OCI-LY7 (cell line): ENCODE results near the gene PDZD2. TPM values are rescaled to one million over a fixed set of nuclear protein-coding genes. Genes with fewer than 3 reads are reported as not detected.

ENCODE experiments used
- BruUV-seq: library from RNA; stranded (reverse); fragments of 400-500 nt; replicated peaks from 2 replicates; lab custom pipeline; 2021; lab: Mats Ljungman, UMichigan
- CTCF ChIA-PET: fragments of 300-600 bp; sonication (Branson Sonifier 250); formaldehyde crosslinking; loops from one replicate; lab custom pipeline; 2022; ENCODE audit warnings: antibody characterized with exemption; ENCODE audit not compliant: unreplicated experiment; lab: Charles Lee
- POLR2A ChIA-PET: fragments of 300-600 bp; sonication (Branson Sonifier 250); formaldehyde crosslinking; loops from one replicate; lab custom pipeline; 2022; ENCODE audit warnings: antibody characterized with exemption; lab: Charles Lee
- DNase-seq: peaks from one replicate; pipeline ENCODE4 v3.0.0-alpha.2; 2015; ENCODE audit warnings: low spot score
- H2AFZ ChIP-seq: fragments of 200-600 bp; sonication (generic), shearing (Covaris generic); 2 replicates; pipeline ENCODE4 v1.6.1; 2014; ENCODE audit warnings: mild to moderate bottlenecking, antibody characterized with exemption, low read length, moderate library complexity
- H3K27ac ChIP-seq: fragments of 200-600 bp; sonication (generic); 2 replicates; pipeline ENCODE4 v1.5.1; 2014; ENCODE audit warnings: mixed run types, low read depth, mild to moderate bottlenecking, moderate library complexity, low read length, inconsistent platforms; ENCODE audit not compliant: poor library complexity, severe bottlenecking
- H3K36me3 ChIP-seq: fragments of 200-600 bp; sonication (generic); 2 replicates; pipeline ENCODE4 v1.6.1; 2014; ENCODE audit warnings: mild to moderate bottlenecking, antibody characterized with exemption, low read length, moderate library complexity, mixed read lengths; ENCODE audit not compliant: insufficient read depth
- H3K4me1 ChIP-seq: fragments of 200-600 bp; sonication (generic); 2 replicates; pipeline ENCODE4 v1.5.1; 2014; ENCODE audit warnings: mild to moderate bottlenecking, low read length; ENCODE audit not compliant: insufficient read depth, poor library complexity, severe bottlenecking
- H3K4me2 ChIP-seq: fragments of 200-600 bp; sonication (generic); 2 replicates; pipeline ENCODE4 v1.6.1; 2014; ENCODE audit warnings: mild to moderate bottlenecking, low read length
- H3K4me3 ChIP-seq: fragments of 200-600 bp; sonication (generic); 2 replicates; pipeline ENCODE4 v1.5.1; 2014; ENCODE audit warnings: mild to moderate bottlenecking, low read depth, low read length; ENCODE audit not compliant: poor library complexity, severe bottlenecking
- H3K79me2 ChIP-seq: fragments of 200-600 bp; sonication (generic); 2 replicates; pipeline ENCODE4 v1.6.1; 2016; ENCODE audit warnings: low read depth, mild to moderate bottlenecking, low read length, moderate library complexity, mixed read lengths; ENCODE audit not compliant: insufficient read depth
- H3K9me2 ChIP-seq: fragments of 200-600 bp; sonication (generic); 2 replicates; pipeline ENCODE4 v1.6.1; 2016; ENCODE audit warnings: mild to moderate bottlenecking, low read length, mixed read lengths; ENCODE audit not compliant: insufficient read depth
- H3K9me3 ChIP-seq: fragments of 200-600 bp; sonication (generic); 2 replicates; pipeline ENCODE4 v1.6.1; 2014; ENCODE audit warnings: mild to moderate bottlenecking, mixed run types, low read length, mixed read lengths
- H4K20me1 ChIP-seq: fragments of 200-600 bp; sonication (generic); 2 replicates; pipeline ENCODE4 v1.6.1; 2014; ENCODE audit warnings: mild to moderate bottlenecking, antibody characterized with exemption, low read length, moderate library complexity, mixed read lengths; ENCODE audit not compliant: insufficient read depth
- EZH2phosphoT487 ChIP-seq: fragments of 200-600 bp; sonication (generic); IDR thresholded peaks from 2 replicates; pipeline ENCODE4 v1.6.1; 2018; ENCODE audit warnings: low read depth, borderline replicate concordance, mild to moderate bottlenecking, mixed run types, antibody characterized with exemption, low read length, moderate library complexity, mixed read lengths
- intact Hi-C: fragments of 100-400 bp; cut with micrococcal nuclease; formaldehyde crosslinking; loops from one replicate; pipeline ENCODE4 v1.10.0; 2022; ENCODE audit not compliant: unreplicated experiment
- total RNA-seq, 2 experiments: library from RNA; depleted of rRNA in 1 of 2; stranded (reverse); fragments of >200 nt in 1 of 2; shearing (Covaris generic) in 1 of 2; gene quantifications; 2 replicates each; pipeline ENCODE4 v1.2.3, GENCODE V29; 2014 to 2022
- TF ChIP-seq, protein P1 (sequence below): fragments of 200-600 bp; sonication (generic); conservative IDR thresholded peaks from 2 replicates; pipeline ENCODE4 v1.5.1; 2014; ENCODE audit warnings: mild to moderate bottlenecking, antibody characterized with exemption, low read length, moderate library complexity, mixed read lengths

Gene PDZD2
- total RNA-seq, 2 experiments from 2014 or later: 8.6 to 10.6 TPM

- CTCF ChIA-PET: no interaction called here
- TF ChIP-seq, protein P1, sequence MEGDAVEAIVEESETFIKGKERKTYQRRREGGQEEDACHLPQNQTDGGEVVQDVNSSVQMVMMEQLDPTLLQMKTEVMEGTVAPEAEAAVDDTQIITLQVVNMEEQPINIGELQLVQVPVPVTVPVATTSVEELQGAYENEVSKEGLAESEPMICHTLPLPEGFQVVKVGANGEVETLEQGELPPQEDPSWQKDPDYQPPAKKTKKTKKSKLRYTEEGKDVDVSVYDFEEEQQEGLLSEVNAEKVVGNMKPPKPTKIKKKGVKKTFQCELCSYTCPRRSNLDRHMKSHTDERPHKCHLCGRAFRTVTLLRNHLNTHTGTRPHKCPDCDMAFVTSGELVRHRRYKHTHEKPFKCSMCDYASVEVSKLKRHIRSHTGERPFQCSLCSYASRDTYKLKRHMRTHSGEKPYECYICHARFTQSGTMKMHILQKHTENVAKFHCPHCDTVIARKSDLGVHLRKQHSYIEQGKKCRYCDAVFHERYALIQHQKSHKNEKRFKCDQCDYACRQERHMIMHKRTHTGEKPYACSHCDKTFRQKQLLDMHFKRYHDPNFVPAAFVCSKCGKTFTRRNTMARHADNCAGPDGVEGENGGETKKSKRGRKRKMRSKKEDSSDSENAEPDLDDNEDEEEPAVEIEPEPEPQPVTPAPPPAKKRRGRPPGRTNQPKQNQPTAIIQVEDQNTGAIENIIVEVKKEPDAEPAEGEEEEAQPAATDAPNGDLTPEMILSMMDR: no peak
- no peak for TF ChIP-seq EZH2phosphoT487
- H3K79me2 ChIP-seq: no peaks in the 10 kb centered on the region
- H4K20me1 ChIP-seq: no peaks in the 10 kb centered on the region
- no peaks in the 10 kb centered on the region for H3K9me2 ChIP-seq
- no peak overlapping the region for H3K4me3 ChIP-seq
- no peak overlapping the region for H2AFZ ChIP-seq
- intact Hi-C loops: no loop called here
- no peak overlapping the region for H3K27ac ChIP-seq
- H3K4me1 ChIP-seq: no peaks in the 10 kb centered on the region
- BruUV-seq: no TSS peak
- DNase-seq: no peak
- H3K36me3 ChIP-seq: no peaks in the 10 kb centered on the region
- H3K9me3 ChIP-seq: no peaks in the 10 kb centered on the region
- no peak overlapping the region for H3K4me2 ChIP-seq
- POLR2A ChIA-PET: no interaction called here
Observed at GRCh38 chr5:31706186-31706585, 67.3 kb downstream of the PDZD2 start.

GRCh38 chr5:31707329-31707728 is 68.4 kb downstream of the PDZD2 start:
- no peak for DNase-seq
- Histone ChIP-seq H4K20me1 (no peaks in the 10 kb centered on the region), H3K4me2 (no peak overlapping the region), H2AFZ (no peak overlapping the region), H3K9me2 (no peaks in the 10 kb centered on the region), H3K36me3 (no peaks in the 10 kb centered on the region), H3K4me3 (no peak overlapping the region), H3K27ac (no peak overlapping the region), H3K4me1 (no peaks in the 10 kb centered on the region), H3K9me3 (no peaks in the 10 kb centered on the region), H3K79me2 (no peaks in the 10 kb centered on the region)
- ChIA-PET POLR2A (no interaction called here), CTCF (no interaction called here)
- BruUV-seq: no TSS peak
- intact Hi-C loops: no loop called here
- TF ChIP-seq, protein P1: no peak
- no peak for TF ChIP-seq EZH2phosphoT487

DNA sequence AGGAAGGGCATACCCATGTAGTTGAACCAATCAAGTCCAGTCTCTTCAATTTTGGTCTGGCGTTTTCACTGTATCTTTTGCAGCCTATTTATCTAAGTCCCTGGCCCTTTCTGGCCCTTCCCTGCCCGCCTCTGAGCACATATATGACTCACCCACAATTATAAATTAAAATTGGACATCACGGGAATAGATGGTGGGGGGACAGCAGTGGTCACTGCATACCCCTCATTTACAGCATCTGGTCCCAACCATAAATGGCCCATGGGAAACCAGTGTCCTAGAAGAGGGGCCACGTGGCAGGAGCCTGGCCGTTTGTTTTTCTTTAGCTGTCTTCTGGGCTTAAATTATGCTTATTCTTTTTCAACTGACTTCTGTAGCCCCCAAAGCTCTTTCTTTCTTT is 69.2 kb downstream of the PDZD2 start:
- DNase-seq: no peak
- TF ChIP-seq, protein P1: no peak
- no peak for TF ChIP-seq EZH2phosphoT487
- BruUV-seq: no TSS peak
- Histone ChIP-seq H4K20me1 (no peaks in the 10 kb centered on the region), H3K36me3 (no peaks in the 10 kb centered on the region), H3K4me2 (no peak overlapping the region), H3K4me1 (no peaks in the 10 kb centered on the region), H3K79me2 (no peaks in the 10 kb centered on the region), H2AFZ (no peak overlapping the region), H3K9me2 (no peaks in the 10 kb centered on the region), H3K4me3 (no peak overlapping the region), H3K9me3 (no peaks in the 10 kb centered on the region), H3K27ac (no peak overlapping the region)
- intact Hi-C loops: no loop called here
- CTCF ChIA-PET: no interaction called here
- POLR2A ChIA-PET: interaction anchor here (0.6 to 0.7 kb wide), 2 partner anchors 275 to 1398 kb away, joined by 3 read pairs; no protein-coding TSS in a partner anchor
